ENCODE data around the gene SNX9.

GRCh38 chr6:157885211-157885788 is 62.3 kb downstream of the SNX9 start:
- no peak for TF ChIP-seq CTCF (tag by site-specific recombination; IDR thresholded peaks at IDR 0.05)
- no peak for TF ChIP-seq ZBTB20 (tag by site-specific recombination; IDR thresholded peaks at IDR 0.05)
- no peak for TF ChIP-seq ZNF792 (tag by site-specific recombination; IDR thresholded peaks at IDR 0.05)
- no peak for TF ChIP-seq ZNF658 (tag by site-specific recombination; IDR thresholded peaks at IDR 0.05)
- TF ChIP-seq TCF7L2 (IDR thresholded peaks at IDR 0.05; ENCODE audit: borderline replicate concordance, low read depth, low read length) = no peak
- no peak for TF ChIP-seq HOXA7 (CRISPR knock-in tag; IDR thresholded peaks at IDR 0.05; ENCODE audit: borderline replicate concordance)
- TF ChIP-seq TSHZ1 (tag by site-specific recombination; IDR thresholded peaks at IDR 0.05; ENCODE audit: borderline replicate concordance) = no peak
- TF ChIP-seq, protein P1, sequence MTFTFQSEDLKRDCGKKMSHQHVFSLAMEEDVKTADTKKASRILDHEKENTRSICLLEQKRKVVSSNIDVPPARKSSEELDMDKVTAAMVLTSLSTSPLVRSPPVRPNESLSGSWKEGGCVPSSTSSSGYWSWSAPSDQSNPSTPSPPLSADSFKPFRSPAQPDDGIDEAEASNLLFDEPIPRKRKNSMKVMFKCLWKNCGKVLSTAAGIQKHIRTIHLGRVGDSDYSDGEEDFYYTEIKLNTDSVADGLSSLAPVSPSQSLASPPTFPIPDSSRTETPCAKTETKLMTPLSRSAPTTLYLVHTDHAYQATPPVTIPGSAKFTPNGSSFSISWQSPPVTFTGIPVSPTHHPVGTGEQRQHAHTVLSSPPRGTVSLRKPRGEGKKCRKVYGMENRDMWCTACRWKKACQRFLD (tag by site-specific recombination; IDR thresholded peaks at IDR 0.05) = no peak
- TF ChIP-seq ZNF133 (tag by site-specific recombination; IDR thresholded peaks at IDR 0.05) = no peak

All from HEK293 (cell line).